ENCODE data around the gene TEX36. TPM values are rescaled to one million over a fixed set of nuclear protein-coding genes. Genes with fewer than 3 reads are reported as not detected.

TEX36 gene
- total RNA-seq, 4 donors from 2014 or later = not detected

DNA sequence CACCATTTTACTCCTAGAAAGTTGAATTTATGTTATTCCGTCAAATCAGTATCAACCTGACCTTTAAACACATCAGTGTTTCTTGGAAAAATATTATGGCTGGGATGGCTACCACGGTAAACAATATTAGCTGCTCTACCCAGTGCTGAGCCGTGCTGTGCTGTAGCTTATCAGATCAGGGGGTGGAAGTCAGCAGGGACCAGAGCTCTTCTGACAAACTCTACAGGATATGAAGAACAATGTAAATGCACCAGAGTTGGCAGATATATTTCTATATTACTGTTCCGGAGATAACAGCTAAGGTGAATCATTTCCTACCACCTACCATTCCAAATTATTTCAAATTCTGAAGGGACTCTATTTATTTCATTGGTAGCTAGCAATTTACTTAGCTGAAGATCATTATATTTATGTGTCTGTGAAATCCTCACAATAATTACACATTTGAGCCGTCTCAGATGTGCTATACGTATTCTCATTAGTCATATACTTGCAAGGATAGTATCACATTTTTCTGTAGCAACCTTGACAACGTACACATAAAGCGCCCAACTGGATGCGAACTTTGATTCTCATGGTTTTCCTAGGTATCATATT lies 76.5 kb downstream of the TEX36 start:
- no peaks in the 10 kb centered on the region for H3K36me3 ChIP-seq
- no peak overlapping the region for H3K4me3 ChIP-seq
- H3K27ac ChIP-seq (replicated peaks in 1 of 4) = no peak overlapping the region
- WGBS = 50% methylated on average over 9 of the region's 9 CpGs
- no peaks in the 10 kb centered on the region for H3K27me3 ChIP-seq
- H3K4me1 ChIP-seq = peaks cover 0 to 28% (median 21%) of the 10 kb centered on the region in 4 donors
- H3K9me3 ChIP-seq = no peaks in the 10 kb centered on the region
- no peak for DNase-seq (ENCODE audit: extremely low spot score)
- intact Hi-C loops (cut with DNase I) = no loop called here
- TF ChIP-seq, protein P1, sequence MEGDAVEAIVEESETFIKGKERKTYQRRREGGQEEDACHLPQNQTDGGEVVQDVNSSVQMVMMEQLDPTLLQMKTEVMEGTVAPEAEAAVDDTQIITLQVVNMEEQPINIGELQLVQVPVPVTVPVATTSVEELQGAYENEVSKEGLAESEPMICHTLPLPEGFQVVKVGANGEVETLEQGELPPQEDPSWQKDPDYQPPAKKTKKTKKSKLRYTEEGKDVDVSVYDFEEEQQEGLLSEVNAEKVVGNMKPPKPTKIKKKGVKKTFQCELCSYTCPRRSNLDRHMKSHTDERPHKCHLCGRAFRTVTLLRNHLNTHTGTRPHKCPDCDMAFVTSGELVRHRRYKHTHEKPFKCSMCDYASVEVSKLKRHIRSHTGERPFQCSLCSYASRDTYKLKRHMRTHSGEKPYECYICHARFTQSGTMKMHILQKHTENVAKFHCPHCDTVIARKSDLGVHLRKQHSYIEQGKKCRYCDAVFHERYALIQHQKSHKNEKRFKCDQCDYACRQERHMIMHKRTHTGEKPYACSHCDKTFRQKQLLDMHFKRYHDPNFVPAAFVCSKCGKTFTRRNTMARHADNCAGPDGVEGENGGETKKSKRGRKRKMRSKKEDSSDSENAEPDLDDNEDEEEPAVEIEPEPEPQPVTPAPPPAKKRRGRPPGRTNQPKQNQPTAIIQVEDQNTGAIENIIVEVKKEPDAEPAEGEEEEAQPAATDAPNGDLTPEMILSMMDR (IDR thresholded peaks at IDR 0.05) = no peak
- no peak for TF ChIP-seq POLR2A (IDR thresholded peaks at IDR 0.05; ENCODE audit: low read depth)
- TF ChIP-seq EP300 (IDR thresholded peaks at IDR 0.05) = no peak
- TF ChIP-seq POLR2AphosphoS5 (IDR thresholded peaks at IDR 0.05) = no peak

Other genes with a start within 250 kb of the TEX36 start
- 10 to 100 TPM in 3 of 4 donors, 1 to 10 TPM in 1; 9.9 to 17.4 (median 13.3) TPM for gene EDRF1, start 36.5 kb upstream of the TEX36 start, total RNA-seq
- not detected for gene MMP21, start 92.7 kb upstream of the TEX36 start, total RNA-seq
- gene UROS, start 140.1 kb upstream of the TEX36 start, total RNA-seq = 10 to 100 TPM; 29.7 to 46.5 (median 36.4) TPM
- gene BCCIP, start 140.4 kb upstream of the TEX36 start, total RNA-seq = 10 to 100 TPM; 36.8 to 53.2 (median 46.3) TPM
- gene DHX32, start 198.1 kb upstream of the TEX36 start, total RNA-seq = 10 to 100 TPM; 22.4 to 26.2 (median 25.0) TPM
- gene FANK1, start 213.4 kb upstream of the TEX36 start, total RNA-seq = 1 to 10 TPM in 2 of 4 donors, under 1 TPM in 2; 0.50 to 2.6 (median 1.4) TPM

Data from esophagus muscularis mucosa (tissue), 4 donors.